ENCODE results near the gene ZNF532.

DNA sequence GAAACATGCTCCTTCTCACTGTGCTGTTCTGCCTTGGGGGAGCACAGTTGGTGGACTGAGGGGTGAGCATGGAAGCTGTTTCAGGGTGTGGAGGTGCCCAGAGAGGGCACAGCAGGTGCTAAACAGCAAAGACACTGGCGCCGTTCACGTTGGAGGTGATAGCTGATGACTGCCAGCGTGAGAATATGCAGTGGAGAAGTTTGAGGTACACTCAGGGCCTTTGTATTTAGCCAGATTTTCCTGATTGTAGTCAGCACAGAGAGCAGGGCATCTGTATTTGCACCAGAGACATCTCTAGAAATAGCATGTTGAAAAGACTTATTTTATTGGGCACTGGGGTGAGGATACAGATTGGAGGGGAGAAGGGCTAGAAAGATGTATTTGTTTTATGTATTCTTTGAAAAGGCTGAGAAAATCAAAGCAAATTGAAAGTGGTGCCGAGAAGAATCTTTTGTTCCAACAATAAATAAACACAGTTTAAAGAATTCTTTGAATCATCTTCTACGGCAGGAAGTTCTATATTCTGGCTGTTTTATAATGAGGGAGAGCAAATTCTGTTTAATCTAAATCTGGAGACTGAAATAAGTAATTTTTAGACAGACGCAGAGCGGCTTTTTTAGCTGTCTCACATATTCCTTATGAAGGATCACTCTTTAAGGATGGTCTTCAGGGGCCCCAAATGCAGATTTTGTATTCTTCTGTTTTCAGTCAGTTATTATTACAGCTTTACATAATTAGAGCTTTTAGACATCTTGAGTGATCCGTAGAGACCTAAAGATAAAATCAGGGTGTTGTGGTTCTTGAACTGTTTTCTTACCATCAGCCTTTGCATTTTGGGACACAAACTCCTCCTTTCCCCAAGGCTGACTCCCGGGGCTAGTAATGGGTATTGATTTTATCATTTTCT is 7.1 kb downstream of the ZNF532 start:
- no peak for TF ChIP-seq EZH2 (IDR thresholded peaks at IDR 0.05; ENCODE audit: borderline replicate concordance, low read length)
- TF ChIP-seq, protein P1, sequence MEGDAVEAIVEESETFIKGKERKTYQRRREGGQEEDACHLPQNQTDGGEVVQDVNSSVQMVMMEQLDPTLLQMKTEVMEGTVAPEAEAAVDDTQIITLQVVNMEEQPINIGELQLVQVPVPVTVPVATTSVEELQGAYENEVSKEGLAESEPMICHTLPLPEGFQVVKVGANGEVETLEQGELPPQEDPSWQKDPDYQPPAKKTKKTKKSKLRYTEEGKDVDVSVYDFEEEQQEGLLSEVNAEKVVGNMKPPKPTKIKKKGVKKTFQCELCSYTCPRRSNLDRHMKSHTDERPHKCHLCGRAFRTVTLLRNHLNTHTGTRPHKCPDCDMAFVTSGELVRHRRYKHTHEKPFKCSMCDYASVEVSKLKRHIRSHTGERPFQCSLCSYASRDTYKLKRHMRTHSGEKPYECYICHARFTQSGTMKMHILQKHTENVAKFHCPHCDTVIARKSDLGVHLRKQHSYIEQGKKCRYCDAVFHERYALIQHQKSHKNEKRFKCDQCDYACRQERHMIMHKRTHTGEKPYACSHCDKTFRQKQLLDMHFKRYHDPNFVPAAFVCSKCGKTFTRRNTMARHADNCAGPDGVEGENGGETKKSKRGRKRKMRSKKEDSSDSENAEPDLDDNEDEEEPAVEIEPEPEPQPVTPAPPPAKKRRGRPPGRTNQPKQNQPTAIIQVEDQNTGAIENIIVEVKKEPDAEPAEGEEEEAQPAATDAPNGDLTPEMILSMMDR (IDR thresholded peaks at IDR 0.05; ENCODE audit: low read length), result no peak

All from OCI-LY1 (cell line).